ENCODE results near the gene PGLYRP2. TPM values are rescaled to one million over a fixed set of nuclear protein-coding genes. Genes with fewer than 3 reads are reported as not detected.

The PGLYRP2 gene
- total and polyA plus RNA-seq, 7 experiments from 2014 or later: 0.21 to 0.65 (median 0.49) TPM; not detected in 2

GRCh38 chr19:15426485-15427349, 52.6 kb downstream of the PGLYRP2 start:
- CTCF ChIA-PET: no interaction called here
- DNase-seq: no peak
- H3K4me3 ChIP-seq (ENCODE audit: low read length): no peak overlapping the region
- no peaks in the 10 kb centered on the region for H3K27me3 ChIP-seq (ENCODE audit: control insufficient read depth in 2 of 2, insufficient read depth in 2 of 2, low read length in 2 of 2)
- Mint-ChIP-seq H3K4me1 (peaks cover 15 to 27% (median 22%) of the 10 kb centered on the region in 7 donors), H3K9me3 (peaks cover 0 to 6% (median 0%) of the 10 kb centered on the region in 11 donors), H3K4me3 (peak overlapping the region in 1 of 10 donors; percentile 9), H3K36me3 (peaks cover 13 to 43% (median 36%) of the 10 kb centered on the region in 5 donors), H3K27me3 (no peaks in the 10 kb centered on the region), H3K27ac (peak overlapping the region in 2 of 9 donors; percentile 22 to 61)
- peaks cover 14 to 18% of the 10 kb centered on the region in 2 donors for H3K4me1 ChIP-seq (ENCODE audit: control insufficient read depth in 2 of 2, insufficient read depth in 2 of 2, low read length in 2 of 2)
- intact Hi-C loops (cut with micrococcal nuclease): no loop called here
- no peaks in the 10 kb centered on the region for H3K9me3 ChIP-seq (ENCODE audit: control insufficient read depth in 2 of 3, low read length in 3 of 3)
- no peak for ATAC-seq
- H3K36me3 ChIP-seq (ENCODE audit: control insufficient read depth in 2 of 3, insufficient read depth in 3 of 3, low read length in 3 of 3): peaks cover 5 to 77% (median 9%) of the 10 kb centered on the region in 3 experiments
- POLR2A ChIA-PET: no interaction called here
- H3K27ac ChIP-seq (ENCODE audit: low read depth, low read length): no peak overlapping the region

- POLR2A ChIA-PET: no interaction called here
- no peak overlapping the region for H3K4me3 Mint-ChIP-seq
These were observed 53.9 kb downstream of the PGLYRP2 start for GRCh38 chr19:15425321-15425950.

DNA sequence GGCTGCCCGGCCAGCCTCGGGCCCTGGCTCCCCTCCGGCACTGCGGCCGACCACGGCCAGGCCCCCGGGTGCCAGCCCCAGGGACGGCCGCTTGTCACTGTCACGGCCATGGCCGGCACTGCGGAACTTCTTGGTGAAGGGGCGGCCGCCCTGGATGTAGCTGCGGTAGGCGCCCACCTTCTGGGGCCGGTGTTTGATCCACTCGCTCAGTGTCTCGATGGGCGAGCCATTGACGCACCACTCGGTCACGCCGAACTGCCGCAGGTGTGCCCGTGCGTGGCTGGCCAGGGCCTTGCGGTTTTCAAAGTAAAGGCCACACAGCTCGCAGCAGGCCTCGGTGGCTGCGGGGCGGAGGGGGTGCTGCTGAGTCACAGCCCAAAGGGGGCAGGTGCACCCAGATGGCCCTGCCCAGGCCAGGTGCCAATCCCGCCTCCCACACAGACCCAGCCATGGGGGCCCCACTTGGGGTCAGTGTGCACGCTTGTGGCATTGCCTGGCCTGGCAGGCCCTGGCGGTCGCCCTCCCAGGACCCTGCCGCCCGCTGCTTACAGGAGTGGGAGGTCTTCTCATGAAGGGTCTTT, 54.5 kb downstream of the PGLYRP2 start:
- H3K27me3 Mint-ChIP-seq: no peaks in the 10 kb centered on the region
- H3K4me3 ChIP-seq (ENCODE audit: low read length): no peak overlapping the region
- ATAC-seq (no peak), DNase-seq (no peak)
- no peak overlapping the region for H3K27ac ChIP-seq (ENCODE audit: low read depth, low read length)
- POLR2A ChIA-PET: no interaction called here
- H3K27ac Mint-ChIP-seq: no peak overlapping the region
- intact Hi-C loops (cut with micrococcal nuclease): no loop called here
- CTCF ChIA-PET: no interaction called here
- H3K4me1 Mint-ChIP-seq: peaks cover 2 to 14% (median 9%) of the 10 kb centered on the region in 7 donors
- H3K36me3 ChIP-seq (ENCODE audit: control insufficient read depth in 2 of 3, insufficient read depth in 3 of 3, low read length in 3 of 3): peaks cover 5 to 73% (median 9%) of the 10 kb centered on the region in 3 experiments
- H3K27me3 ChIP-seq (ENCODE audit: control insufficient read depth in 2 of 2, insufficient read depth in 2 of 2, low read length in 2 of 2): no peaks in the 10 kb centered on the region
- H3K9me3 Mint-ChIP-seq: peaks cover 0 to 6% (median 0%) of the 10 kb centered on the region in 11 donors
- H3K4me3 Mint-ChIP-seq: no peak overlapping the region
- H3K36me3 Mint-ChIP-seq: peaks cover 13 to 40% (median 34%) of the 10 kb centered on the region in 5 donors
- H3K9me3 ChIP-seq (ENCODE audit: control insufficient read depth in 2 of 3, low read length in 3 of 3): no peaks in the 10 kb centered on the region
- H3K4me1 ChIP-seq (ENCODE audit: control insufficient read depth in 2 of 2, insufficient read depth in 2 of 2, low read length in 2 of 2): no peaks in the 10 kb centered on the region

More at GRCh38 chr19:15425321-15425950, 53.9 kb downstream of the PGLYRP2 start:
- peaks cover under 1 to 5% of the 10 kb centered on the region in 2 donors for H3K4me1 ChIP-seq (ENCODE audit: control insufficient read depth in 2 of 2, insufficient read depth in 2 of 2, low read length in 2 of 2)
- DNase-seq (no peak), ATAC-seq (no peak)
- no peak overlapping the region for H3K27ac Mint-ChIP-seq
- no peak overlapping the region for H3K4me3 ChIP-seq (ENCODE audit: low read length)
- intact Hi-C loops (cut with micrococcal nuclease): no loop called here
- peaks cover 13 to 40% (median 36%) of the 10 kb centered on the region in 5 donors for H3K36me3 Mint-ChIP-seq
- no peaks in the 10 kb centered on the region for H3K27me3 Mint-ChIP-seq
- peaks cover 0 to 6% (median 0%) of the 10 kb centered on the region in 11 donors for H3K9me3 Mint-ChIP-seq
- no peaks in the 10 kb centered on the region for H3K9me3 ChIP-seq (ENCODE audit: control insufficient read depth in 2 of 3, low read length in 3 of 3)
- no peaks in the 10 kb centered on the region for H3K27me3 ChIP-seq (ENCODE audit: control insufficient read depth in 2 of 2, insufficient read depth in 2 of 2, low read length in 2 of 2)
- H3K27ac ChIP-seq (ENCODE audit: low read depth, low read length): no peak overlapping the region
- CTCF ChIA-PET: no interaction called here
- H3K36me3 ChIP-seq (ENCODE audit: control insufficient read depth in 2 of 3, insufficient read depth in 3 of 3, low read length in 3 of 3): peaks cover 5 to 77% (median 9%) of the 10 kb centered on the region in 3 experiments
- H3K4me1 Mint-ChIP-seq: peaks cover 4 to 14% (median 9%) of the 10 kb centered on the region in 7 donors

- intact Hi-C loops (cut with micrococcal nuclease): no loop called here
- Mint-ChIP-seq H3K36me3 (peaks cover 13 to 40% (median 34%) of the 10 kb centered on the region in 5 donors), H3K9me3 (peaks cover 0 to 6% (median 0%) of the 10 kb centered on the region in 11 donors), H3K4me1 (peaks cover 8 to 20% (median 15%) of the 10 kb centered on the region in 7 donors), H3K27me3 (no peaks in the 10 kb centered on the region), H3K4me3 (peak overlapping the region in 1 of 10 donors; percentile 38), H3K27ac (no peak overlapping the region)
- Histone ChIP-seq H3K9me3 (ENCODE audit: control insufficient read depth in 2 of 3, low read length in 3 of 3) (no peaks in the 10 kb centered on the region), H3K27ac (ENCODE audit: low read depth, low read length) (no peak overlapping the region), H3K4me1 (ENCODE audit: control insufficient read depth in 2 of 2, insufficient read depth in 2 of 2, low read length in 2 of 2) (peaks cover 5% of the 10 kb centered on the region in 2 donors), H3K27me3 (ENCODE audit: control insufficient read depth in 2 of 2, insufficient read depth in 2 of 2, low read length in 2 of 2) (no peaks in the 10 kb centered on the region), H3K4me3 (ENCODE audit: low read length) (no peak overlapping the region), H3K36me3 (ENCODE audit: control insufficient read depth in 2 of 3, insufficient read depth in 3 of 3, low read length in 3 of 3) (peaks cover 5 to 68% (median 9%) of the 10 kb centered on the region in 3 experiments)
- DNase-seq (no peak), ATAC-seq (no peak)
- ChIA-PET CTCF (interaction anchor here (0.7 kb wide), 1 partner anchor 131 kb away, joined by 3 read pairs; no protein-coding TSS in a partner anchor), POLR2A (no interaction called here)
These were observed 55.2 kb downstream of the PGLYRP2 start for GRCh38 chr19:15424121-15424520.

DNA sequence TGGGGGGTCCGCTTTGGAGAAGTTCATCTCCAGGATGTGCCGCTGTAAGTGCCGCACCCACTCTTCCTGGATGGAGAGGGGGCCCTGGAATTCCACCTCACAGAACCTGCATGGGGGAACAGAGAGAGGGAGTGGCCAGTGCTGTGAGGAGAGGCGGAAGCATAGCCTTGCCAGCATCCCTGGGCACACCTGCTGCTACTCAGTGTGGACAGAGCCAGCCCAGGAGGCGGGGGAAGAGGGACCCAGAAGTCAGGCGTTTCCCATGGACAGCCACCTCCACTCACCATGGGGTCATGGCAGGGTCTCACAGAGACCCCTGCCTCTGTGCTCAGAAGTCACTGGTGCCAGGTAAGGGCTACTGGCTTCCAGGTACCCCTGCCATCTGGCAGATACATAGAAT, 56.2 kb downstream of the PGLYRP2 start:
- Histone ChIP-seq H3K27me3 (ENCODE audit: control insufficient read depth in 2 of 2, insufficient read depth in 2 of 2, low read length in 2 of 2) (no peaks in the 10 kb centered on the region), H3K4me3 (ENCODE audit: low read length) (no peak overlapping the region), H3K27ac (ENCODE audit: low read depth, low read length) (no peak overlapping the region), H3K4me1 (ENCODE audit: control insufficient read depth in 2 of 2, insufficient read depth in 2 of 2, low read length in 2 of 2) (peaks cover 5 to 7% of the 10 kb centered on the region in 2 donors), H3K9me3 (ENCODE audit: control insufficient read depth in 2 of 3, low read length in 3 of 3) (no peaks in the 10 kb centered on the region), H3K36me3 (ENCODE audit: control insufficient read depth in 2 of 3, insufficient read depth in 3 of 3, low read length in 3 of 3) (peaks cover 5 to 64% (median 9%) of the 10 kb centered on the region in 3 experiments)
- Mint-ChIP-seq H3K27me3 (no peaks in the 10 kb centered on the region), H3K9me3 (peaks cover 0 to 6% (median 0%) of the 10 kb centered on the region in 11 donors), H3K27ac (no peak overlapping the region), H3K4me3 (no peak overlapping the region), H3K4me1 (peaks cover 9 to 26% (median 16%) of the 10 kb centered on the region in 7 donors), H3K36me3 (peaks cover 13 to 39% (median 34%) of the 10 kb centered on the region in 5 donors)
- ChIA-PET POLR2A (no interaction called here), CTCF (no interaction called here)
- ATAC-seq (no peak), DNase-seq (no peak)
- intact Hi-C loops (cut with micrococcal nuclease): no loop called here

DNA sequence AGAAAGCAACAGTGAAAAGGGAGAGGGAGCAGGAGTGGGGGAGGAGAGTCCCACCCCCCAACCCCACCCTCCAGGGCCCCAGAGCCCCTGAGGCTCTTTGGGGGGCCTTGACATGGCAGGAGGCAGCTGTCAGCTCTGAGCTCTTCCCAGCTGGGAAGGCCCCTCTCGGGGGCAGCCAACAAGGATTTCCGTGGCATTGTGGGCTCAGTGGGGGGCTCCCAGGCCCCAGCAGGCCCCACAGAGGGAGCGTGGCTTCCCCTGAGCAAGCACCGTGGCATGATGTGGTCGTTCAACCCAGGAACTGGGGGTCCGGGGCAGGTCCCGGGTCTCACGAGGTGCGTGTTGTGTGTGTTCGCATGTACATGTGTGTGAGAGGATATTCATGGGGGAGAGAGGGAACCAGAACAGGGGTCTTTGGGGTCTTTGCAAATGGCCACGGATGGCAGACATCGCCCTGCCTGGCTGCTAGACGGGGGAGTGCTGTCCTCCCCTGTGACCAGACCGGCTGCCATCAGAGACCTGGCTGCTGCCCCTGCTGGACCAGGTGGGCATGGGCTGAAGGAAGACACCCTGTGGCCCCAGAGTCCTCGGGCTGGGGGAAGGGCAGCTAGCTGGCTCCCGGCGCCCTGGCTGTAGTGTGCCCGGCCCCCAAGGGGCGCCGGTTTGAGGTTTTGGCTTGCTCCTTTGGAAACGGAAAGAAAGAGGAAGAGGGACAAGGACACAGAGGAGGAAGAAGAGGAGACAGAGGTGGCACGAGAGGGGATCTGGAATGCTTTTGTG, 56.8 kb downstream of the PGLYRP2 start:
- DNase-seq (no peak), ATAC-seq (no peak)
- peaks cover 12 to 33% (median 22%) of the 10 kb centered on the region in 7 donors for H3K4me1 Mint-ChIP-seq
- peaks cover 5 to 58% (median 9%) of the 10 kb centered on the region in 3 experiments for H3K36me3 ChIP-seq (ENCODE audit: control insufficient read depth in 2 of 3, insufficient read depth in 3 of 3, low read length in 3 of 3)
- peaks cover 0 to 6% (median 0%) of the 10 kb centered on the region in 11 donors for H3K9me3 Mint-ChIP-seq
- no peaks in the 10 kb centered on the region for H3K27me3 Mint-ChIP-seq
- H3K4me1 ChIP-seq (ENCODE audit: control insufficient read depth in 2 of 2, insufficient read depth in 2 of 2, low read length in 2 of 2): peaks cover 10 to 13% of the 10 kb centered on the region in 2 donors
- H3K4me3 ChIP-seq (ENCODE audit: low read length): no peak overlapping the region
- POLR2A ChIA-PET: interaction anchor here (0.8 to 6.9 kb wide), 3 partner anchors 14 to 131 kb away, joined by 3 to 128 read pairs (median 4); no protein-coding TSS in a partner anchor
- no peak overlapping the region for H3K4me3 Mint-ChIP-seq
- no peak overlapping the region for H3K27ac Mint-ChIP-seq
- no peaks in the 10 kb centered on the region for H3K9me3 ChIP-seq (ENCODE audit: control insufficient read depth in 2 of 3, low read length in 3 of 3)
- intact Hi-C loops (cut with micrococcal nuclease): no loop called here
- H3K36me3 Mint-ChIP-seq: peaks cover 13 to 39% (median 34%) of the 10 kb centered on the region in 5 donors
- CTCF ChIA-PET: interaction anchor here (10.2 kb wide), 1 partner anchor 131 kb away, joined by 182 read pairs; no protein-coding TSS in a partner anchor
- H3K27ac ChIP-seq (ENCODE audit: low read depth, low read length): no peak overlapping the region
- H3K27me3 ChIP-seq (ENCODE audit: control insufficient read depth in 2 of 2, insufficient read depth in 2 of 2, low read length in 2 of 2): no peaks in the 10 kb centered on the region

Data from naive thymus-derived CD4-positive, alpha-beta T cell (primary cell).